GM12878 (cell line): ENCODE data around the gene TNIP1.

Experiments
- ATF7 ChIP-seq: fragments of 450-650 bp; IDR thresholded peaks from 2 replicates; pipeline ENCODE4 v1.6.1; 2016; ENCODE audit warnings: low read depth, mild to moderate bottlenecking
- CEBPB ChIP-seq, 2 experiments: fragments of 150-350 bp in 1 of 2; IDR thresholded peaks; 2 replicates each; pipeline ENCODE4 v1.6.1; 2012 to 2014; ENCODE audit warnings: low read depth in 2 of 2, low read length in 2 of 2, borderline replicate concordance in 1 of 2, inconsistent platforms in 1 of 2
- ETV6 ChIP-seq, 2 experiments: fragments of 450-650 bp in 1 of 2; IDR thresholded peaks in 1 of 2; conservative IDR thresholded peaks in 1 of 2; 2 replicates each; pipeline ENCODE4 v1.6.1; 2014; ENCODE audit warnings: antibody characterized with exemption in 1 of 2, borderline replicate concordance in 1 of 2, low read depth in 1 of 2, mild to moderate bottlenecking in 1 of 2, moderate library complexity in 1 of 2
- MYC ChIP-seq: IDR thresholded peaks from 2 replicates; pipeline ENCODE4 v1.6.1; 2011; ENCODE audit warnings: mild to moderate bottlenecking, low read length, moderate library complexity, inconsistent platforms; ENCODE audit not compliant: insufficient read depth, insufficient replicate concordance, insufficient read length, severe bottlenecking
- POLR2A ChIP-seq: IDR thresholded peaks from 2 replicates; pipeline ENCODE4 v1.6.1; 2011; ENCODE audit warnings: low read depth, mild to moderate bottlenecking, low read length
- POLR2AphosphoS2 ChIP-seq: IDR thresholded peaks from 2 replicates; pipeline ENCODE4 v1.6.1; 2011; ENCODE audit warnings: low read depth, mild to moderate bottlenecking, low read length, improper control_type of control experiment, moderate library complexity
- POLR2AphosphoS5 ChIP-seq: IDR thresholded peaks from 2 replicates; pipeline ENCODE4 v1.6.1; 2011; ENCODE audit warnings: mild to moderate bottlenecking, low read length, inconsistent platforms
- SP1 ChIP-seq: IDR thresholded peaks from one replicate; pipeline ENCODE4 v1.6.1; 2011; ENCODE audit warnings: low read depth, low read length
- TCF12 ChIP-seq: IDR thresholded peaks from 2 replicates; pipeline ENCODE4 v1.6.1; 2011; ENCODE audit warnings: low read depth, mild to moderate bottlenecking, low read length
- YBX1 ChIP-seq: fragments of 450-650 bp; IDR thresholded peaks from 2 replicates; pipeline ENCODE4 v1.6.1; 2016; ENCODE audit warnings: antibody characterized with exemption
- TF ChIP-seq, protein P1 (sequence below): IDR thresholded peaks from 2 replicates; pipeline ENCODE4 v1.6.1; 2011; ENCODE audit warnings: borderline replicate concordance, low read depth, mild to moderate bottlenecking, moderate library complexity, low read length; ENCODE audit not compliant: insufficient read depth, poor library complexity, severe bottlenecking

DNA sequence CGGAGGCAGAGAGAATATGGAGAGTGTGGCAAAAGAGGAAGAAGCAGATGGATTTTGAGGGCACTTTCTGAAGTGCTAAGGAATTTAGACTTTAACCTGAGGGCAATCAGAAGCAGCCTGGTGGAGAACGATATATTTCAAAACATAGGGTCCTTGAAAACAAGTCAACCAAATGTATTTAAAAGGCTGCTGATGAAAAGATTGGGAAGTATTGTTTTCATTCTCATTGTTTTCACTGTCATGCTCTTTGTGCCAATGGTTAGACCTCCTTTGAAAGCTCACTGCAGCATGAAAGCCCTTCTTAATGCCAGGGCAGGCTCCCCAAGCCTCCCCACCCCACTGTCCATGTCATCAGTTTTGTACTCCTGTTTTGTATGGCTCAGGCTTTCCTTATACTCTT lies 62.9 kb downstream of the TNIP1 start:
- TF ChIP-seq POLR2A (no peak), POLR2AphosphoS5 (no peak), POLR2AphosphoS2 (no peak), ETV6 (conservative IDR thresholded peaks at IDR 0.05 in 1 of 2, IDR thresholded peaks at IDR 0.05 in 1 of 2; ENCODE audit: borderline replicate concordance in 1 of 2, low read depth in 1 of 2) (no peak), TCF12 (no peak), CEBPB (IDR thresholded peaks at IDR 0.05; ENCODE audit: borderline replicate concordance in 1 of 2, low read depth in 2 of 2, low read length in 2 of 2) (no peak), YBX1 (no peak), SP1 (no peak), MYC (no peak), ATF7 (no peak)
- TF ChIP-seq, protein P1, sequence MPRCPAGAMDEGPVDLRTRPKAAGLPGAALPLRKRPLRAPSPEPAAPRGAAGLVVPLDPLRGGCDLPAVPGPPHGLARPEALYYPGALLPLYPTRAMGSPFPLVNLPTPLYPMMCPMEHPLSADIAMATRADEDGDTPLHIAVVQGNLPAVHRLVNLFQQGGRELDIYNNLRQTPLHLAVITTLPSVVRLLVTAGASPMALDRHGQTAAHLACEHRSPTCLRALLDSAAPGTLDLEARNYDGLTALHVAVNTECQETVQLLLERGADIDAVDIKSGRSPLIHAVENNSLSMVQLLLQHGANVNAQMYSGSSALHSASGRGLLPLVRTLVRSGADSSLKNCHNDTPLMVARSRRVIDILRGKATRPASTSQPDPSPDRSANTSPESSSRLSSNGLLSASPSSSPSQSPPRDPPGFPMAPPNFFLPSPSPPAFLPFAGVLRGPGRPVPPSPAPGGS = no peak
